IMR-90 (cell line): ENCODE results near the gene PBXIP1. TPM values are rescaled to one million over a fixed set of nuclear protein-coding genes. Genes with fewer than 3 reads are reported as not detected.

Experiments used
- ATAC-seq: fragments of 200-7000 bp; cut with Tn5 transposase; 2 replicates; pipeline ENCODE4 v1.9.1; 2020; ENCODE audit warnings: low read depth, mild to moderate bottlenecking, moderate library complexity
- BruUV-seq: library from RNA; stranded (reverse); fragments of 400-500 nt; replicated peaks from 2 replicates; lab custom pipeline; 2021; lab: Mats Ljungman, UMichigan
- CTCF ChIA-PET: fragments of 300-600 bp; formaldehyde crosslinking; extraction: SDS; loops from one replicate; lab custom pipeline; 2021; ENCODE audit warnings: antibody characterized with exemption; lab: Yijun Ruan, JAX
- POLR2A ChIA-PET: fragments of 300-600 bp; sonication (Branson Sonifier 250); formaldehyde crosslinking; loops from one replicate; lab custom pipeline; 2022; ENCODE audit warnings: antibody characterized with exemption; ENCODE audit not compliant: unreplicated experiment; lab: Charles Lee
- DNase-seq: peaks from one replicate; pipeline ENCODE4 v3.0.0; 2013
- H2AFZ ChIP-seq: replicated peaks from 2 replicates; pipeline ENCODE3; 2013; ENCODE audit warnings: low read length, mild to moderate bottlenecking; ENCODE audit not compliant: poor library complexity
- H2AK5ac ChIP-seq: 2 replicates; pipeline ENCODE4 v1.6.1; 2013; ENCODE audit warnings: low read depth, low read length, inconsistent platforms
- H2AK9ac ChIP-seq: replicated peaks from 2 replicates; pipeline ENCODE3; 2013; ENCODE audit warnings: mild to moderate bottlenecking, low read depth, low read length, moderate library complexity; ENCODE audit not compliant: poor library complexity
- H2BK120ac ChIP-seq: 2 replicates; pipeline ENCODE4 v1.6.1; 2013; ENCODE audit warnings: low read depth, low read length, inconsistent platforms
- H2BK15ac ChIP-seq: 3 replicates; pipeline ENCODE4 v1.6.1; 2013; ENCODE audit warnings: low read depth, low read length, inconsistent platforms
- H2BK20ac ChIP-seq: 2 replicates; pipeline ENCODE4 v1.6.1; 2013; ENCODE audit warnings: low read depth, mild to moderate bottlenecking, inconsistent platforms, low read length, moderate library complexity
- H2BK5ac ChIP-seq: 2 replicates; pipeline ENCODE4 v1.6.1; 2013; ENCODE audit warnings: mild to moderate bottlenecking, low read depth, low read length, inconsistent platforms; ENCODE audit not compliant: poor library complexity, severe bottlenecking
- H3K14ac ChIP-seq: replicated peaks from 2 replicates; pipeline ENCODE4 v1.6.1; 2013; ENCODE audit warnings: low read depth, low read length, inconsistent platforms
- H3K18ac ChIP-seq: 2 replicates; pipeline ENCODE4 v1.6.1; 2013; ENCODE audit warnings: low read depth, low read length, control low read depth
- H3K23ac ChIP-seq: 2 replicates; pipeline ENCODE4 v1.6.1; 2013; ENCODE audit warnings: low read depth, low read length, inconsistent platforms
- H3K27ac ChIP-seq: 2 replicates; pipeline ENCODE4 v1.5.1; 2013; ENCODE audit warnings: mild to moderate bottlenecking, control low read depth, low read length; ENCODE audit not compliant: insufficient read depth
- H3K27me3 ChIP-seq: 2 replicates; pipeline ENCODE4 v1.6.1; 2013; ENCODE audit warnings: low read length; ENCODE audit not compliant: control insufficient read depth, insufficient read depth
- H3K36me3 ChIP-seq: 2 replicates; pipeline ENCODE4 v1.6.1; 2013; ENCODE audit warnings: low read length, mixed read lengths; ENCODE audit not compliant: control insufficient read depth, insufficient read depth
- H3K4ac ChIP-seq: 2 replicates; pipeline ENCODE4 v1.6.1; 2013; ENCODE audit warnings: low read depth, low read length, inconsistent platforms
- H3K4me1 ChIP-seq: 2 replicates; pipeline ENCODE4 v1.6.1; 2013; ENCODE audit warnings: low read length, mixed read lengths; ENCODE audit not compliant: control insufficient read depth, insufficient read depth
- H3K4me2 ChIP-seq: 2 replicates; pipeline ENCODE4 v1.6.1; 2013; ENCODE audit warnings: low read depth, mild to moderate bottlenecking, control low read depth, low read length, moderate library complexity
- H3K4me3 ChIP-seq: 2 replicates; pipeline ENCODE4 v1.5.1; 2013; ENCODE audit warnings: low read depth, mild to moderate bottlenecking, control low read depth, low read length, moderate library complexity; ENCODE audit not compliant: insufficient read depth
- H3K56ac ChIP-seq: 2 replicates; pipeline ENCODE4 v1.6.1; 2013; ENCODE audit warnings: low read length, inconsistent platforms; ENCODE audit not compliant: insufficient read depth; ENCODE audit errors: extremely low read depth
- H3K79me1 ChIP-seq, 2 experiments: 2 replicates each; pipeline ENCODE4 v1.6.1; 2013; ENCODE audit warnings: low read length in 2 of 2, inconsistent platforms in 1 of 2, low read depth in 1 of 2
- H3K9ac ChIP-seq: 2 replicates; pipeline ENCODE4 v1.6.1; 2013; ENCODE audit warnings: low read depth, low read length, control low read depth
- H3K9me1 ChIP-seq: 2 replicates; pipeline ENCODE4 v1.6.1; 2013; ENCODE audit warnings: low read length, inconsistent platforms; ENCODE audit not compliant: insufficient read depth
- H3K9me3 ChIP-seq: 2 replicates; pipeline ENCODE4 v1.6.1; 2013; ENCODE audit warnings: low read length; ENCODE audit not compliant: control insufficient read depth, insufficient read depth
- H4K20me1 ChIP-seq: 2 replicates; pipeline ENCODE4 v1.6.1; 2013; ENCODE audit warnings: low read length, inconsistent platforms; ENCODE audit not compliant: insufficient read depth
- H4K5ac ChIP-seq: 2 replicates; pipeline ENCODE4 v1.6.1; 2013; ENCODE audit warnings: mild to moderate bottlenecking, low read depth, low read length, control low read depth
- H4K8ac ChIP-seq, 2 experiments: 2 replicates each; pipeline ENCODE4 v1.6.1; 2013; ENCODE audit warnings: low read depth in 2 of 2, low read length in 2 of 2, control low read depth in 1 of 2, inconsistent platforms in 1 of 2
- H4K91ac ChIP-seq: 2 replicates; pipeline ENCODE4 v1.6.1; 2013; ENCODE audit warnings: low read depth, low read length, inconsistent platforms; ENCODE audit not compliant: insufficient read depth
- RAD21 ChIP-seq: IDR thresholded peaks from 2 replicates; pipeline ENCODE4 v1.6.1; 2012; ENCODE audit warnings: low read length, improper control_type of control experiment
- WGBS, 2 experiments: methylation state at CpG; one replicate each; pipeline versions ENCODE4 v1.1.5 to v1.1.7; 2013; ENCODE audit warnings: missing lambda C conversion rate in 2 of 2; ENCODE audit not compliant: insufficient read length in 1 of 2; ENCODE audit errors: extremely low coverage in 2 of 2; 5-methylcytosine and 5-hydroxymethylcytosine counted together
- dilution Hi-C: fragments of 300-500 bp; cut with HindIII; formaldehyde crosslinking; loops from one replicate; pipeline ENCODE4 v1.14.3; 2018; ENCODE audit warnings: low sequenced_read_pairs; ENCODE audit not compliant: unreplicated experiment
- in situ Hi-C: fragments of 300-500 bp; cut with MboI; formaldehyde crosslinking; loops from 3 replicates; pipeline ENCODE4 v1.14.3; 2019; ENCODE audit warnings: low sequenced_read_pairs, inconsistent platforms, mixed read lengths
- intact Hi-C: fragments of 100-400 bp; cut with micrococcal nuclease; formaldehyde crosslinking; loops from 2 replicates; pipeline ENCODE4 v1.10.0; 2022
- polyA plus RNA-seq, 3 experiments: library from polyadenylated mRNA; depleted of rRNA; stranded (reverse); fragments of >200 nt; gene quantifications; 2 replicates each; pipeline ENCODE4 v1.2.3, GENCODE V29; 2012; ENCODE audit warnings: low replicate concordance in 1 of 3
- total RNA-seq: library from RNA; depleted of rRNA; stranded (reverse); fragments of >200 nt; gene quantifications from 2 replicates; pipeline ENCODE4 v1.2.3, GENCODE V29; 2012

Gene PBXIP1
- total and polyA plus RNA-seq, 2 of the 4 experiments (the other 2 are of a cell fraction) = 28.3 to 44.2 TPM

DNA sequence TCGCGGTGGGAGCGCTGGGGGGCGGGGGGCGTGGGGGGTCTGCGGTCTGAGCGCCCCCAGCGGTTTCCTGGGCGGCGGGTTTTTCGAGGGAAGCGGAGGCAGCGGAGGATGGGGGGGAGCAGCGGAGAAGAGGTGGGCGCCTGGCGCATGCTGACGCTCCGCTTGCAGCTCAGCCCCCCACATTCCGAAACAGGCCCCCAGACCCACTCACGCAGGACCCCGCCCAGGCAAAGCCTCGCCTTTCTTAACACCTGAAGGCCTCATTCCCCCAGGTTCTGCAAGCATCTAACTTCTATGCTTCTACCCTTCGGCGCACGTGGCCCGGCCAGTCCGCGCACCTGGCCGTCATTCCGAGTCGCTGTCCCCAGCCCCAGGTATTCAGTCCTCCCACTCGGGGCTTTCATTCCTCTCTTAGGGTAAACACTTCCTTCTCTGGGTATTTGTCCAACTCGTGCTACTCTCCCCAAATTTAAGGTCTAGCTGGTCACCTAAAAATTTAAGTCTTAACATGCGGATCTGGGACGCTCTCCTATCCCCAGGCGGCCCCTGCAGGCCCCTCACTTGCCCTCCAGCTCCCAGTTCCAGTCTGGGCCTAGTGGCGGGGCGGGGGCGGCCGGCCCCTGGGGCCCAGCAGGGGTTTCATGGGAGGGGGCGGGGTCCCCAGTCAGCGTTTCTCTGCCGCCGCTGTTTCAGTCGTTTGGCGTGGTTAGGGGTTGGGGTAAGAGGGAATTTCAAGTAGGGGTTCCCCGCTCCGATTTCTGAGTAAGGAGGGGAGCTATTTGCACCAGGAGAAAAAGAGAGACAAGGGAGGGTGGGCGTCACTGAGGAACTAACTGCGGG lies 43.9 kb upstream of the PBXIP1 start:
- ATAC-seq = no peak
- H2BK120ac ChIP-seq = peak overlapping the region; percentile 78; the same call in 1 of the 2 replicates
- peak overlapping the region; percentile 12 to 90 for H4K8ac ChIP-seq
- dilution Hi-C loops = no loop called here
- peak overlapping the region; percentile 85 for H3K4ac ChIP-seq
- intact Hi-C loops = loop anchor here (2.0 to 5.0 kb wide), 3 partner anchors 39 to 63 kb away; partner anchors contain the start of genes ADAM15, PMVK and PYGO2
- BruUV-seq = no TSS peak
- peak overlapping the region; percentile 91 for H3K27ac ChIP-seq
- peak overlapping the region; percentile 75 for H3K4me3 ChIP-seq
- peak overlapping the region; percentile 69 for H4K91ac ChIP-seq
- H2AK5ac ChIP-seq = peak overlapping the region; percentile 90
- peaks cover 7% of the 10 kb centered on the region for H3K9me1 ChIP-seq
- peak overlapping the region; percentile 76 for H3K23ac ChIP-seq
- peak overlapping the region; percentile 98 for H2AK9ac ChIP-seq
- no peak overlapping the region; the same call in 1 of the 2 replicates for H3K56ac ChIP-seq
- ChIA-PET CTCF (interaction anchor here (0.9 to 2.1 kb wide), 10 partner anchors 18 to 519 kb away, joined by 3 to 11 read pairs (median 4); partner anchors contain the start of genes PBXIP1, PYGO2 and SHC1), POLR2A (interaction anchor here (0.6 kb wide), 1 partner anchor 274 kb away, joined by 3 read pairs; the partner anchor contains the start of gene CLK2)
- in situ Hi-C loops = no loop called here
- peaks cover 14 to 39% of the 10 kb centered on the region in 2 experiments for H3K79me1 ChIP-seq
- no peak for DNase-seq
- H4K20me1 ChIP-seq = no peaks in the 10 kb centered on the region
- peak overlapping the region; percentile 22; the same call in 1 of the 3 replicates for H2BK15ac ChIP-seq
- H2AFZ ChIP-seq = peak overlapping the region; percentile 78
- peak overlapping the region; percentile 90 for H4K5ac ChIP-seq
- H3K4me1 ChIP-seq = peaks cover 15% of the 10 kb centered on the region
- peak overlapping the region; percentile 85 for H2BK5ac ChIP-seq
- H3K27me3 ChIP-seq = no peaks in the 10 kb centered on the region
- H3K4me2 ChIP-seq = peak overlapping the region; percentile 100
- H2BK20ac ChIP-seq = peak overlapping the region; percentile 11; the same call in 1 of the 2 replicates
- H3K9ac ChIP-seq = peak overlapping the region; percentile 94
- WGBS, 2 experiments = 5% methylated on average over 10 of the region's 50 CpGs; no CpG with 5 or more reads in 1 of the 2 experiments
- TF ChIP-seq RAD21 = no peak
- H3K14ac ChIP-seq = peak overlapping the region; percentile 15
- H3K36me3 ChIP-seq = no peaks in the 10 kb centered on the region
- peak overlapping the region; percentile 95 for H3K18ac ChIP-seq
- H3K9me3 ChIP-seq = no peaks in the 10 kb centered on the region
